Vagina (tissue), 2 donors: ENCODE measurements around the gene SETBP1. TPM values are rescaled to one million over a fixed set of nuclear protein-coding genes. Genes with fewer than 3 reads are reported as not detected.

Experiments
- DNase-seq, 2 donors: peaks; one replicate each; pipeline ENCODE4 v3.0.0-alpha.2; 2017; ENCODE audit errors: extremely low spot score in 2 of 2
- H3K27ac ChIP-seq: fragments of 200-600 bp; sonication (generic); one replicate; pipeline ENCODE4 v1.5.1; 2019
- H3K27me3 ChIP-seq: fragments of 200-600 bp; sonication (generic); one replicate; pipeline ENCODE4 v1.5.1; 2019
- H3K36me3 ChIP-seq, 2 donors: fragments of 200-600 bp; sonication (generic); one replicate each; pipeline ENCODE4 v1.5.1; 2017 to 2019
- H3K4me1 ChIP-seq: fragments of 200-600 bp; sonication (generic); one replicate; pipeline ENCODE4 v1.5.1; 2019
- H3K4me3 ChIP-seq, 2 donors: fragments of 200-600 bp; sonication (generic); 1 replicate in 1 of 2; 2 replicates in 1 of 2; pipeline ENCODE4 v1.5.1; 2016 to 2019
- H3K9me3 ChIP-seq: fragments of 200-600 bp; sonication (generic); one replicate; pipeline ENCODE4 v1.5.1; 2019
- CTCF ChIP-seq, 3 experiments: fragments of 450-650 bp in 2 of 3; fragments of 200-600 bp in 1 of 3; sonication (generic) in 1 of 3; IDR thresholded peaks; one replicate each; pipeline ENCODE4 v1.5.1; 2017 to 2019; ENCODE audit warnings: antibody characterized with exemption in 3 of 3, mild to moderate bottlenecking in 2 of 3, moderate library complexity in 2 of 3
- POLR2A ChIP-seq, 2 donors: fragments of 450-650 bp; IDR thresholded peaks; one replicate each; pipeline ENCODE4 v1.6.1; 2017; ENCODE audit warnings: antibody characterized with exemption in 2 of 2, mild to moderate bottlenecking in 2 of 2, moderate library complexity in 2 of 2
- POLR2AphosphoS5 ChIP-seq, 2 donors: sonication (generic); formaldehyde crosslinking; IDR thresholded peaks; one replicate each; pipeline ENCODE4 v1.9.0; 2017; ENCODE audit warnings: antibody characterized with exemption in 2 of 2, mild to moderate bottlenecking in 2 of 2, low read depth in 1 of 2; ENCODE audit not compliant: insufficient read depth in 1 of 2
- intact Hi-C: fragments of 100-400 bp; cut with DNase I; formaldehyde crosslinking; loops from one replicate; pipeline ENCODE4 v1.15.1; 2023
- total RNA-seq: library from RNA; depleted of rRNA; stranded (reverse); fragments of >200 nt; gene quantifications from one replicate; pipeline ENCODE4 v1.2.3, GENCODE V29; 2016

SETBP1 gene
- total RNA-seq, 1 donor from 2014 or later = 38.1 TPM

GRCh38 chr18:44924785-44925499 is 244.3 kb downstream of the SETBP1 start:
- TF ChIP-seq CTCF (IDR thresholded peaks at IDR 0.05) = no peak
- no peak for TF ChIP-seq POLR2A (IDR thresholded peaks at IDR 0.05)
- TF ChIP-seq POLR2AphosphoS5 (IDR thresholded peaks at IDR 0.05; ENCODE audit: insufficient read depth in 1 of 2, low read depth in 1 of 2) = no peak
- H3K9me3 ChIP-seq = no peaks in the 10 kb centered on the region
- H3K4me3 ChIP-seq = no peak overlapping the region
- no peak for DNase-seq
- H3K27ac ChIP-seq = peak overlapping the region; percentile 70
- intact Hi-C loops = no loop called here
- H3K36me3 ChIP-seq = no peaks in the 10 kb centered on the region
- H3K27me3 ChIP-seq = no peaks in the 10 kb centered on the region
- peaks cover 35% of the 10 kb centered on the region for H3K4me1 ChIP-seq

GRCh38 chr18:44927127-44927849 is 246.6 kb downstream of the SETBP1 start:
- intact Hi-C loops = no loop called here
- no peaks in the 10 kb centered on the region for H3K36me3 ChIP-seq
- DNase-seq = no peak
- no peaks in the 10 kb centered on the region for H3K27me3 ChIP-seq
- TF ChIP-seq CTCF (IDR thresholded peaks at IDR 0.05) (no peak), POLR2AphosphoS5 (IDR thresholded peaks at IDR 0.05; ENCODE audit: insufficient read depth in 1 of 2, low read depth in 1 of 2) (no peak)
- H3K4me3 ChIP-seq = no peak overlapping the region
- no peaks in the 10 kb centered on the region for H3K9me3 ChIP-seq
- peaks cover 35% of the 10 kb centered on the region for H3K4me1 ChIP-seq
- H3K27ac ChIP-seq = peak overlapping the region; percentile 70

GRCh38 chr18:44934901-44935300 is 254.2 kb downstream of the SETBP1 start:
- intact Hi-C loops = no loop called here
- H3K27ac ChIP-seq = no peak overlapping the region
- H3K4me3 ChIP-seq = no peak overlapping the region
- peaks cover 14% of the 10 kb centered on the region for H3K4me1 ChIP-seq
- H3K36me3 ChIP-seq = no peaks in the 10 kb centered on the region
- TF ChIP-seq POLR2AphosphoS5 (IDR thresholded peaks at IDR 0.05; ENCODE audit: insufficient read depth in 1 of 2, low read depth in 1 of 2) (no peak), POLR2A (IDR thresholded peaks at IDR 0.05) (no peak), CTCF (IDR thresholded peaks at IDR 0.05) (no peak)
- DNase-seq = no peak
- no peaks in the 10 kb centered on the region for H3K27me3 ChIP-seq
- H3K9me3 ChIP-seq = no peaks in the 10 kb centered on the region

- TF ChIP-seq POLR2AphosphoS5 (IDR thresholded peaks at IDR 0.05; ENCODE audit: insufficient read depth in 1 of 2, low read depth in 1 of 2) = no peak
- no peak for TF ChIP-seq POLR2A (IDR thresholded peaks at IDR 0.05)
- TF ChIP-seq CTCF (IDR thresholded peaks at IDR 0.05) = no peak
- no peaks in the 10 kb centered on the region for H3K9me3 ChIP-seq
- H3K4me3 ChIP-seq = no peak overlapping the region
- no peaks in the 10 kb centered on the region for H3K27me3 ChIP-seq
- H3K27ac ChIP-seq = no peak overlapping the region
- no peaks in the 10 kb centered on the region for H3K36me3 ChIP-seq
- H3K4me1 ChIP-seq = peaks cover 14% of the 10 kb centered on the region
- intact Hi-C loops = no loop called here
- DNase-seq = no peak
Observed at GRCh38 chr18:44935455-44935854, 254.8 kb downstream of the SETBP1 start.

- intact Hi-C loops = no loop called here
- DNase-seq = no peak
- no peaks in the 10 kb centered on the region for H3K9me3 ChIP-seq
- peaks cover 14% of the 10 kb centered on the region for H3K4me1 ChIP-seq
- H3K4me3 ChIP-seq = no peak overlapping the region
- no peaks in the 10 kb centered on the region for H3K36me3 ChIP-seq
- no peak overlapping the region for H3K27ac ChIP-seq
- TF ChIP-seq POLR2AphosphoS5 (IDR thresholded peaks at IDR 0.05; ENCODE audit: insufficient read depth in 1 of 2, low read depth in 1 of 2) (no peak), POLR2A (IDR thresholded peaks at IDR 0.05) (no peak), CTCF (IDR thresholded peaks at IDR 0.05) (no peak)
- H3K27me3 ChIP-seq = no peaks in the 10 kb centered on the region
Observed at GRCh38 chr18:44936485-44936884, 255.8 kb downstream of the SETBP1 start.
